Measurements from ENCODE around the gene TTI1.

TTI1 gene

GRCh38 chr20:38033330-38034107 is at the start of gene TTI1, which contains the start of gene RPRD1B:
TSS of gene TTI1 (minus strand) at chr20:38033456. CDS start at chr20:38013816, 19,640 bp downstream.
TSS of gene RPRD1B (plus strand) at chr20:38033746. CDS start at chr20:38033948, 202 bp downstream.
- peak; percentile 68 to 82 for DNase-seq (ENCODE audit: extremely low read depth in 1 of 2, low read depth in 1 of 2)

- DNase-seq (ENCODE audit: extremely low read depth in 1 of 2, low read depth in 1 of 2), result no peak
Observed at GRCh38 chr20:38082894-38083293, 49.6 kb upstream of the TTI1 start.

GRCh38 chr20:38081575-38081974 is 48.3 kb upstream of the TTI1 start:
- DNase-seq (ENCODE audit: extremely low read depth in 1 of 2, low read depth in 1 of 2), result no peak

- no peak for DNase-seq (ENCODE audit: extremely low read depth in 1 of 2, low read depth in 1 of 2)
Observed at GRCh38 chr20:38079353-38079752, 46.1 kb upstream of the TTI1 start.

- DNase-seq (ENCODE audit: extremely low read depth in 1 of 2, low read depth in 1 of 2), result no peak
Observed at GRCh38 chr20:38078084-38078483, 44.8 kb upstream of the TTI1 start.

GRCh38 chr20:38076548-38076947 is 43.3 kb upstream of the TTI1 start:
- no peak for DNase-seq (ENCODE audit: extremely low read depth in 1 of 2, low read depth in 1 of 2)

- DNase-seq (ENCODE audit: extremely low read depth in 1 of 2, low read depth in 1 of 2), result no peak
Observed at GRCh38 chr20:38075161-38075998, 42.1 kb upstream of the TTI1 start.

- DNase-seq (ENCODE audit: extremely low read depth in 1 of 2, low read depth in 1 of 2), result no peak
Observed at GRCh38 chr20:38073307-38074071, 40.2 kb upstream of the TTI1 start.

- no peak for DNase-seq (ENCODE audit: extremely low read depth in 1 of 2, low read depth in 1 of 2)
Observed at GRCh38 chr20:38072898-38073297, 39.6 kb upstream of the TTI1 start.

- DNase-seq (ENCODE audit: extremely low read depth in 1 of 2, low read depth in 1 of 2), result no peak
Observed at GRCh38 chr20:38067717-38068365, 34.6 kb upstream of the TTI1 start.

GRCh38 chr20:38066969-38067716 is 33.9 kb upstream of the TTI1 start:
- no peak for DNase-seq (ENCODE audit: extremely low read depth in 1 of 2, low read depth in 1 of 2)

GRCh38 chr20:38065764-38066375 is 32.6 kb upstream of the TTI1 start:
- DNase-seq (ENCODE audit: extremely low read depth in 1 of 2, low read depth in 1 of 2), result no peak

- DNase-seq (ENCODE audit: extremely low read depth in 1 of 2, low read depth in 1 of 2), result no peak
Observed at GRCh38 chr20:38063911-38064530, 30.8 kb upstream of the TTI1 start.

- DNase-seq (ENCODE audit: extremely low read depth in 1 of 2, low read depth in 1 of 2), result no peak
Observed at GRCh38 chr20:38062890-38063289, 29.6 kb upstream of the TTI1 start.

GRCh38 chr20:38061109-38061508 is 27.9 kb upstream of the TTI1 start:
- no peak for DNase-seq (ENCODE audit: extremely low read depth in 1 of 2, low read depth in 1 of 2)

- DNase-seq (ENCODE audit: extremely low read depth in 1 of 2, low read depth in 1 of 2), result no peak
Observed at GRCh38 chr20:38060536-38060935, 27.3 kb upstream of the TTI1 start.

- no peak for DNase-seq (ENCODE audit: extremely low read depth in 1 of 2, low read depth in 1 of 2)
Observed at GRCh38 chr20:38059832-38060231, 26.6 kb upstream of the TTI1 start.

GRCh38 chr20:38057351-38057972 is 24.2 kb upstream of the TTI1 start:
- peak; percentile 34 to 70 for DNase-seq (ENCODE audit: extremely low read depth in 1 of 2, low read depth in 1 of 2)

- DNase-seq (ENCODE audit: extremely low read depth in 1 of 2, low read depth in 1 of 2), result no peak
Observed at GRCh38 chr20:38055848-38056247, 22.6 kb upstream of the TTI1 start.
